ENCODE results near the gene NSMCE1. TPM values are rescaled to one million over a fixed set of nuclear protein-coding genes. Genes with fewer than 3 reads are reported as not detected.

Gene NSMCE1
- total and polyA plus RNA-seq, 7 donors = 32.5 to 65.2 (median 51.0) TPM

GRCh38 chr16:27216297-27216885 lies 52.2 kb downstream of the NSMCE1 start:
- H3K9me3 ChIP-seq = no peaks in the 10 kb centered on the region
- WGBS, 2 donors = 96% methylated on average over 16 of the region's 16 CpGs
- intact Hi-C loops (cut with DNase I) = no loop called here
- TF ChIP-seq, protein P1, sequence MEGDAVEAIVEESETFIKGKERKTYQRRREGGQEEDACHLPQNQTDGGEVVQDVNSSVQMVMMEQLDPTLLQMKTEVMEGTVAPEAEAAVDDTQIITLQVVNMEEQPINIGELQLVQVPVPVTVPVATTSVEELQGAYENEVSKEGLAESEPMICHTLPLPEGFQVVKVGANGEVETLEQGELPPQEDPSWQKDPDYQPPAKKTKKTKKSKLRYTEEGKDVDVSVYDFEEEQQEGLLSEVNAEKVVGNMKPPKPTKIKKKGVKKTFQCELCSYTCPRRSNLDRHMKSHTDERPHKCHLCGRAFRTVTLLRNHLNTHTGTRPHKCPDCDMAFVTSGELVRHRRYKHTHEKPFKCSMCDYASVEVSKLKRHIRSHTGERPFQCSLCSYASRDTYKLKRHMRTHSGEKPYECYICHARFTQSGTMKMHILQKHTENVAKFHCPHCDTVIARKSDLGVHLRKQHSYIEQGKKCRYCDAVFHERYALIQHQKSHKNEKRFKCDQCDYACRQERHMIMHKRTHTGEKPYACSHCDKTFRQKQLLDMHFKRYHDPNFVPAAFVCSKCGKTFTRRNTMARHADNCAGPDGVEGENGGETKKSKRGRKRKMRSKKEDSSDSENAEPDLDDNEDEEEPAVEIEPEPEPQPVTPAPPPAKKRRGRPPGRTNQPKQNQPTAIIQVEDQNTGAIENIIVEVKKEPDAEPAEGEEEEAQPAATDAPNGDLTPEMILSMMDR (IDR thresholded peaks at IDR 0.05) = no peak
- TF ChIP-seq EP300 (IDR thresholded peaks at IDR 0.05) (no peak), POLR2A (IDR thresholded peaks at IDR 0.05) (no peak), POLR2AphosphoS5 (IDR thresholded peaks at IDR 0.05) (no peak)
- DNase-seq = no peak
- H3K4me3 ChIP-seq = no peak overlapping the region
- no peaks in the 10 kb centered on the region for H3K27me3 ChIP-seq
- no peaks in the 10 kb centered on the region for H3K4me1 ChIP-seq
- H3K27ac ChIP-seq = no peak overlapping the region
- H3K36me3 ChIP-seq = peaks cover 0 to 42% (median 0%) of the 10 kb centered on the region in 4 donors

DNA sequence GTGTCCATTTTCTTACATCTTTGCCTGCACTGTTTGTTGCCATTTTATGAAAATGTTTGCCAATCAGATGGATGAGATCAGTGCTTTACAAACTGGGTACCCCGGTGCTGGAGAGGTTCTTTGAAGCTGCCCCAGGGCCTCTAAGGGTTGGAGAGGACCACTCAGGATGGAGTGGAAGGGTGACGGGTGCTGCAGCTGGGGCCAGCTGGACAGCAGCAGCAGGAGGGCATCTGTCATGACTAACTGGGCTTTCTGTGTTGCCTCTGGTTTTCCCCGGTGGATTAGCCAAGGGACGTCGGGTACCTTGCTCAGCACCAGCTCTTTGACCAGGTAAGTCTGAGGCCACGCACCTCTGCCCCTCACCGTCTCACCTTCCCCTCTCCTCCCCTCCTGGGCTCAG lies 52.9 kb downstream of the NSMCE1 start:
- H3K36me3 ChIP-seq = peaks cover 0 to 50% (median under 1%) of the 10 kb centered on the region in 4 donors
- intact Hi-C loops (cut with DNase I) = no loop called here
- 91% methylated on average over 7 of the region's 7 CpGs for WGBS, 2 donors

DNA sequence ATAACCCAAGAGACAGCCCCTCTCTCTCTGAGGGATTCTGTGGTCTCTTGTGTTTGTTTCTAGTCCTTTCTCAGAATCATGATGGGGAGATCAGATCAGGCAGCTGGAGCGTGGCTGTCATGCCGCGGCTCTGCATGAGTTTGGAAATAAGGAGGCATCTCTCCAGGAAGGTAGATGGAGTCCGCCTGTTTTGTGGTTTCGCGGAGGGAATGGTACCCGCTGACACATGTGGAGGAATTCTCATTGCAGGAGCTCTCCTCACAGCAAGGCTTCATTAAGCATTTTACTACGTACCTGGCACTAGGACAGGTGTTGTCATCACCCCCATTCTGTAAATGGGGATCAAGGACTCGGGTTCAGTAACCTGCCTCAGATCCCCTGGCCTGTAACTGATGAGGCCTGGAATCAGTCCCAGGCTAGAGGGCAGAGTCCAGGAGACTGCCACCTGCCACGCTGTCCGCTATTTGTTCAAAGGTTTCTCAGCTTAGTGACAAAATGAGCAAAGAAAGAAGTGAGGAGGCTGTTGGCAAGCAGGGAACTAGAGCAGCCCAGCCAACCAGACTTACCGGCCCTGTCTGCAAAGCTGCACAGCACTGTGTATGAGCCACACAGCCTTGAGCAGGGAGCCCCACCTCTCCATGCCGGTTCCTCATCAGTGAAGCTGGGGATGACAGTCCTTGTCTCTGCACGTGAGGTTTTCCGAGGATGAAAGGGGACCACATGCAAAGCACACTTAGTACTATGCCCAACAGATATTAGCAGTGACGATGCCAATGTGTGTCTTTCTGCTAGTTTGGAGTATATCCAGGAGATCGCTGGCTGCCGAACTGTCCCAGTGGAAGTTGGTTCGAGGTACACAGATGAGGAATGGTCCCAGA lies 54.2 kb downstream of the NSMCE1 start:
- Histone ChIP-seq H3K27ac (no peak overlapping the region), H3K9me3 (no peaks in the 10 kb centered on the region), H3K27me3 (no peaks in the 10 kb centered on the region), H3K4me3 (no peak overlapping the region), H3K36me3 (peaks cover 0 to 60% (median 7%) of the 10 kb centered on the region in 4 donors), H3K4me1 (no peaks in the 10 kb centered on the region)
- TF ChIP-seq POLR2A (IDR thresholded peaks at IDR 0.05) (no peak), EP300 (IDR thresholded peaks at IDR 0.05) (no peak), POLR2AphosphoS5 (IDR thresholded peaks at IDR 0.05) (no peak)
- TF ChIP-seq, protein P1 (IDR thresholded peaks at IDR 0.05) = no peak
- 25 to 71% methylated on average over 19 of the region's 19 CpGs for WGBS, 2 donors
- no peak for DNase-seq
- intact Hi-C loops (cut with DNase I) = no loop called here

More for the DNA sequence above, 52.9 kb downstream of the NSMCE1 start:
- Histone ChIP-seq H3K27ac (no peak overlapping the region), H3K4me1 (no peaks in the 10 kb centered on the region), H3K4me3 (no peak overlapping the region), H3K27me3 (no peaks in the 10 kb centered on the region), H3K9me3 (no peaks in the 10 kb centered on the region)
- no peak for DNase-seq
- TF ChIP-seq POLR2A (IDR thresholded peaks at IDR 0.05) = no peak
- TF ChIP-seq, protein P1 (IDR thresholded peaks at IDR 0.05) = no peak
- TF ChIP-seq POLR2AphosphoS5 (IDR thresholded peaks at IDR 0.05) = no peak
- TF ChIP-seq EP300 (IDR thresholded peaks at IDR 0.05) = no peak

DNA sequence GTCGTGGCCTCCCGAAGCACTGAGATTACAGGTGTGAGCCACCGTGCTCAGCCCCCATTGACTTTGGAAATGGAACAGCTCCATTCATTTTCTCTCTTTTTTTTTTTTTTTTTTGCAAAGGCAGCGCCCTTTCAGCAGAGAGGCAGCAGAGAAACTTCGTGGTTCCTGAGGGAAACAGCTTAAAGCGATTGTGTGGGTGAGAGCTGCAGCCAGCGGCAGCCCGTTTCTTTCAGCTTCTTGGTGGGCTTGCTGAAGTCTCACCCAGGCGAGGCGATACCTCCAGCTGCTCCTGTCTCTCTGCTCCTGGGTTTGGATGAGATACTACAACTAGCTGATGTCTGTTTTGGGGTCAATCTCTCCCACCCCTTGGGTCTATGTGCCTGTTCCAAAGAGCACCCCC lies 57.5 kb downstream of the NSMCE1 start:
- Histone ChIP-seq H3K27ac (no peak overlapping the region), H3K36me3 (peaks cover 0 to 48% (median 7%) of the 10 kb centered on the region in 4 donors), H3K4me1 (no peaks in the 10 kb centered on the region), H3K4me3 (no peak overlapping the region), H3K9me3 (no peaks in the 10 kb centered on the region), H3K27me3 (no peaks in the 10 kb centered on the region)
- TF ChIP-seq EP300 (IDR thresholded peaks at IDR 0.05) = no peak
- TF ChIP-seq, protein P1 (IDR thresholded peaks at IDR 0.05) = no peak
- intact Hi-C loops (cut with DNase I) = no loop called here
- WGBS, 2 donors = 85 to 94% methylated on average over 10 of the region's 10 CpGs
- no peak for DNase-seq
